ENCODE data around the gene GRHL3. TPM values are rescaled to one million over a fixed set of nuclear protein-coding genes. Genes with fewer than 3 reads are reported as not detected.

The GRHL3 gene
- total RNA-seq, 4 donors from 2014 or later: not detected

GRCh38 chr1:24393892-24394291 lies 74.7 kb downstream of the GRHL3 start:
- no peak for DNase-seq (ENCODE audit: low spot score in 2 of 2)
- Histone ChIP-seq H3K36me3 (no peaks in the 10 kb centered on the region), H3K4me1 (peaks cover 0 to 17% (median 4%) of the 10 kb centered on the region in 4 donors), H3K27me3 (no peaks in the 10 kb centered on the region), H3K27ac (no peak overlapping the region), H3K4me3 (no peak overlapping the region), H3K9me3 (no peaks in the 10 kb centered on the region)
- no peak for TF ChIP-seq CTCF (IDR thresholded peaks at IDR 0.05)
- TF ChIP-seq EP300 (IDR thresholded peaks at IDR 0.05): no peak
- no peak for TF ChIP-seq POLR2A (IDR thresholded peaks at IDR 0.05)
- 77 to 80% methylated on average over 6 of the region's 6 CpGs for WGBS, 2 donors

GRCh38 chr1:24400065-24400464 lies 80.9 kb downstream of the GRHL3 start:
- no peak overlapping the region for H3K27ac ChIP-seq

GRCh38 chr1:24403806-24404205 lies 84.6 kb downstream of the GRHL3 start:
- Histone ChIP-seq H3K27ac (no peak overlapping the region), H3K9me3 (peaks cover 0 to 10% (median 0%) of the 10 kb centered on the region in 4 donors), H3K27me3 (no peaks in the 10 kb centered on the region), H3K4me3 (no peak overlapping the region), H3K36me3 (peaks cover 0 to 12% (median 0%) of the 10 kb centered on the region in 3 donors), H3K4me1 (no peaks in the 10 kb centered on the region)
- TF ChIP-seq CTCF (IDR thresholded peaks at IDR 0.05) (no peak), EP300 (IDR thresholded peaks at IDR 0.05) (no peak), POLR2A (IDR thresholded peaks at IDR 0.05) (no peak)
- no peak for DNase-seq (ENCODE audit: low spot score in 2 of 2)
- 55 to 60% methylated on average over 4 of the region's 4 CpGs for WGBS, 2 donors

More at GRCh38 chr1:24400065-24400464, 80.9 kb downstream of the GRHL3 start:
- H3K27me3 ChIP-seq: no peaks in the 10 kb centered on the region
- no peak for DNase-seq (ENCODE audit: low spot score in 2 of 2)
- peaks cover 0 to 12% (median 0%) of the 10 kb centered on the region in 3 donors for H3K36me3 ChIP-seq
- no peaks in the 10 kb centered on the region for H3K9me3 ChIP-seq
- 70 to 80% methylated on average over 1 of the region's 1 CpG for WGBS, 2 donors
- TF ChIP-seq POLR2A (IDR thresholded peaks at IDR 0.05) (no peak), CTCF (IDR thresholded peaks at IDR 0.05) (no peak), EP300 (IDR thresholded peaks at IDR 0.05) (no peak)
- no peaks in the 10 kb centered on the region for H3K4me1 ChIP-seq
- no peak overlapping the region for H3K4me3 ChIP-seq

Other genes with a start within 250 kb of the GRHL3 start
- under 1 TPM in 3 of 4 donors, not detected in 1; 0.20 to 0.60 (median 0.22) TPM for gene MYOM3, start 207.2 kb upstream of the GRHL3 start, total RNA-seq
- gene IL22RA1, start 176.2 kb upstream of the GRHL3 start, total RNA-seq: not detected
- 1 to 10 TPM in 2 of 4 donors, not detected in 2; 1.3 to 1.5 TPM for gene IFNLR1, start 132.1 kb upstream of the GRHL3 start, total RNA-seq
- 1 to 10 TPM; 1.5 to 5.7 (median 3.0) TPM for gene STPG1, start 94.4 kb downstream of the GRHL3 start, total RNA-seq
- gene NIPAL3, start 96.4 kb downstream of the GRHL3 start, total RNA-seq: 10 to 100 TPM; 16.5 to 41.1 (median 30.1) TPM
- 10 to 100 TPM in 2 of 4 donors, 1 to 10 TPM in 2; 6.0 to 22.8 (median 10.8) TPM for gene RCAN3, start 183.5 kb downstream of the GRHL3 start, total RNA-seq
- 100 to 1,000 TPM in 3 of 4 donors, 10 to 100 TPM in 1; 49.2 to 191 (median 141) TPM for gene NCMAP, start 236.7 kb downstream of the GRHL3 start, total RNA-seq

All from tibial nerve (tissue), 4 donors.